IPS-18a (cell line): ENCODE measurements around the gene ADAMTS3.

Source experiments
- H3K27ac ChIP-seq: one replicate; pipeline ENCODE4 v1.5.1; 2013; ENCODE audit warnings: low read length
- H3K27me3 ChIP-seq: one replicate; pipeline ENCODE4 v1.6.1; 2013; ENCODE audit warnings: mild to moderate bottlenecking, low read length; ENCODE audit not compliant: control insufficient read depth, insufficient read depth
- H3K36me3 ChIP-seq: one replicate; pipeline ENCODE4 v1.6.1; 2013; ENCODE audit warnings: low read depth, low read length; ENCODE audit not compliant: control insufficient read depth
- H3K4me1 ChIP-seq: one replicate; pipeline ENCODE4 v1.6.1; 2013; ENCODE audit warnings: low read depth, low read length; ENCODE audit not compliant: control insufficient read depth
- H3K4me3 ChIP-seq: one replicate; pipeline ENCODE4 v1.5.1; 2013; ENCODE audit warnings: low read length
- H3K9ac ChIP-seq: one replicate; pipeline ENCODE4 v1.6.1; 2013; ENCODE audit warnings: mild to moderate bottlenecking, low read length, moderate library complexity
- H3K9me3 ChIP-seq: one replicate; pipeline ENCODE4 v1.6.1; 2013; ENCODE audit warnings: low read depth, low read length; ENCODE audit not compliant: control insufficient read depth

The ADAMTS3 gene

GRCh38 chr4:72255269-72255668, 313.8 kb downstream of the ADAMTS3 start:
- H3K4me3 ChIP-seq: no peak overlapping the region
- peaks cover 14% of the 10 kb centered on the region for H3K9me3 ChIP-seq
- H3K4me1 ChIP-seq: no peaks in the 10 kb centered on the region
- no peak overlapping the region for H3K9ac ChIP-seq
- no peaks in the 10 kb centered on the region for H3K27me3 ChIP-seq
- H3K36me3 ChIP-seq: no peaks in the 10 kb centered on the region
- H3K27ac ChIP-seq: no peak overlapping the region

- no peak overlapping the region for H3K4me3 ChIP-seq
- no peaks in the 10 kb centered on the region for H3K9me3 ChIP-seq
- H3K9ac ChIP-seq: no peak overlapping the region
- H3K4me1 ChIP-seq: peaks cover 8% of the 10 kb centered on the region
- no peaks in the 10 kb centered on the region for H3K27me3 ChIP-seq
- H3K27ac ChIP-seq: no peak overlapping the region
- H3K36me3 ChIP-seq: no peaks in the 10 kb centered on the region
Observed at GRCh38 chr4:72243641-72244040, 325.4 kb downstream of the ADAMTS3 start.

DNA sequence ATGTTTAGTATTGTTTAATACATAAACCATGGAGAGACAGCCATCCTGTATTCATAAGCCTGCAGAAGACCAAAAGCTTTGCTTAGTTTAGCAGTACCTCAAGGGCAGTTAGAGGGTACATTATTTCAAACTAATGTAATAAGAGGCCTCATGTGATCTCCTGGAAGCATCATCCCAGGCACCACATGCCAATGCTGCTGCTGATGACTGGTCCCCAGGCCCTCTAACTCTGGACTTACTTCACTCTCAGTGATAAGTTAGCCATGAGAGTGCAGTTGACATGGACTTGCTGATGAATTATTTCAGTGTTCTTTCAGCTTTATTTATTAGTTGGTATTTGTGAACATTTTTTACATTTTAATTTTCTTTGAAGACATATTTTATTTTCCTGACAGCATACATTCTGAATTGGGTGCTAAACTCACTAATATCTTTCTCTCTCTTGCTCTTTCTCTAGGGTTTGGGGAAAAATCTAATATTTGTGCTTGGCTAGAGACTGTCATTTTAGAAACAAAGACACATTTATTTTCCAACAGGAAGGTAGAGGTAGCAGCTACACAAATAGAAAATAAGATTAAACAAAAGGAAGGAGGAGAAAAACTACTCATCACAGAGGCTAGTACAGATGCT, 329.4 kb downstream of the ADAMTS3 start:
- H3K27ac ChIP-seq: no peak overlapping the region
- peaks cover 8% of the 10 kb centered on the region for H3K4me1 ChIP-seq
- H3K27me3 ChIP-seq: no peaks in the 10 kb centered on the region
- H3K4me3 ChIP-seq: no peak overlapping the region
- H3K9me3 ChIP-seq: no peaks in the 10 kb centered on the region
- no peak overlapping the region for H3K9ac ChIP-seq
- H3K36me3 ChIP-seq: no peaks in the 10 kb centered on the region
